Measurements from ENCODE around the gene POP7. TPM values are rescaled to one million over a fixed set of nuclear protein-coding genes. Genes with fewer than 3 reads are reported as not detected.
A peak's percentile ranks its signal among the peaks of the same experiment; 100 is the strongest.

The POP7 gene
- total RNA-seq, 1 donor from 2014 or later, result 52.8 TPM

- H3K4me3 ChIP-seq (ENCODE audit: low read depth, low read length), result no peak overlapping the region
- no peak for TF ChIP-seq CTCF (IDR thresholded peaks at IDR 0.05; ENCODE audit: insufficient read depth, low read length, poor library complexity, severe bottlenecking)
- H3K36me3 ChIP-seq (ENCODE audit: control insufficient read depth, insufficient read depth, low read length), result no peaks in the 10 kb centered on the region
- H3K27me3 ChIP-seq (ENCODE audit: control insufficient read depth, insufficient read depth, low read length), result no peaks in the 10 kb centered on the region
- no peak for DNase-seq (ENCODE audit: low read depth)
Observed at GRCh38 chr7:100739934-100740333, 34.0 kb downstream of the POP7 start.

- TF ChIP-seq CTCF (IDR thresholded peaks at IDR 0.05; ENCODE audit: insufficient read depth, low read length, poor library complexity, severe bottlenecking), result no peak
- peaks cover 6% of the 10 kb centered on the region for H3K27me3 ChIP-seq (ENCODE audit: control insufficient read depth, insufficient read depth, low read length)
- H3K36me3 ChIP-seq (ENCODE audit: control insufficient read depth, insufficient read depth, low read length), result no peaks in the 10 kb centered on the region
- DNase-seq (ENCODE audit: low read depth), result no peak
- H3K4me3 ChIP-seq (ENCODE audit: low read depth, low read length), result no peak overlapping the region
Observed at GRCh38 chr7:100744605-100745004, 38.7 kb downstream of the POP7 start.

- Histone ChIP-seq H3K4me3 (ENCODE audit: low read depth, low read length) (peak overlapping the region; percentile 27), H3K36me3 (ENCODE audit: control insufficient read depth, insufficient read depth, low read length) (no peaks in the 10 kb centered on the region), H3K27me3 (ENCODE audit: control insufficient read depth, insufficient read depth, low read length) (peaks cover 6% of the 10 kb centered on the region)
- no peak for DNase-seq (ENCODE audit: low read depth)
- no peak for TF ChIP-seq CTCF (IDR thresholded peaks at IDR 0.05; ENCODE audit: insufficient read depth, low read length, poor library complexity, severe bottlenecking)
Observed at GRCh38 chr7:100745184-100745583, 39.3 kb downstream of the POP7 start.

- no peak for DNase-seq (ENCODE audit: low read depth)
- H3K4me3 ChIP-seq (ENCODE audit: low read depth, low read length), result no peak overlapping the region
- peaks cover 5% of the 10 kb centered on the region for H3K27me3 ChIP-seq (ENCODE audit: control insufficient read depth, insufficient read depth, low read length)
- H3K36me3 ChIP-seq (ENCODE audit: control insufficient read depth, insufficient read depth, low read length), result no peaks in the 10 kb centered on the region
- no peak for TF ChIP-seq CTCF (IDR thresholded peaks at IDR 0.05; ENCODE audit: insufficient read depth, low read length, poor library complexity, severe bottlenecking)
Observed at GRCh38 chr7:100752994-100753393, 47.1 kb downstream of the POP7 start.

- Histone ChIP-seq H3K36me3 (ENCODE audit: control insufficient read depth, insufficient read depth, low read length) (no peaks in the 10 kb centered on the region), H3K27me3 (ENCODE audit: control insufficient read depth, insufficient read depth, low read length) (peaks cover 8% of the 10 kb centered on the region), H3K4me3 (ENCODE audit: low read depth, low read length) (no peak overlapping the region)
- no peak for DNase-seq (ENCODE audit: low read depth)
- no peak for TF ChIP-seq CTCF (IDR thresholded peaks at IDR 0.05; ENCODE audit: insufficient read depth, low read length, poor library complexity, severe bottlenecking)
Observed at GRCh38 chr7:100753750-100754149, 47.8 kb downstream of the POP7 start.

Other genes with a start within 250 kb of the POP7 start
- not detected in 2 replicates for gene SPACDR, start 241.9 kb upstream of the POP7 start, total RNA-seq
- gene TSC22D4, start 226.9 kb upstream of the POP7 start, total RNA-seq, result 41.6 and 45.3 TPM in 2 replicates
- 0.14 and 0.46 TPM in 2 replicates for gene NYAP1, start 222.2 kb upstream of the POP7 start, total RNA-seq
- 4.0 and 8.6 TPM in 2 replicates for gene AGFG2, start 166.9 kb upstream of the POP7 start, total RNA-seq
- gene SAP25, start 132.2 kb upstream of the POP7 start, total RNA-seq, result 0.62 TPM in 1 of 2 replicates, not detected in the other
- gene LRCH4, start 120.0 kb upstream of the POP7 start, total RNA-seq, result 69.0 and 85.2 TPM in 2 replicates
- 0.55 and 0.79 TPM in 2 replicates for gene FBXO24, start 119.8 kb upstream of the POP7 start, total RNA-seq
- 4.7 and 6.4 TPM in 2 replicates for gene PCOLCE, start 103.8 kb upstream of the POP7 start, total RNA-seq
- 14.5 and 23.3 TPM in 2 replicates for gene MOSPD3, start 93.6 kb upstream of the POP7 start, total RNA-seq
- 0.34 and 0.71 TPM in 2 replicates for gene TFR2, start 64.6 kb upstream of the POP7 start, total RNA-seq
- gene ACTL6B, start 49.7 kb upstream of the POP7 start, total RNA-seq, result not detected in 2 replicates
- 330 and 391 TPM in 2 replicates for gene GNB2, start 32.4 kb upstream of the POP7 start, total RNA-seq
- gene GIGYF1, start 11.9 kb upstream of the POP7 start, total RNA-seq, result 23.1 and 23.5 TPM in 2 replicates
- not detected in 2 replicates for gene EPO, start 14.3 kb downstream of the POP7 start, total RNA-seq
- gene ZAN, start 27.5 kb downstream of the POP7 start, total RNA-seq, result not detected in 2 replicates
- gene EPHB4, start 121.4 kb downstream of the POP7 start, total RNA-seq, result 138 TPM in 2 replicates
- 15.7 and 18.3 TPM in 2 replicates for gene SLC12A9, start 146.6 kb downstream of the POP7 start, total RNA-seq
- gene TRIP6, start 161.3 kb downstream of the POP7 start, total RNA-seq, result 113 and 114 TPM in 2 replicates
- gene SRRT, start 169.0 kb downstream of the POP7 start, total RNA-seq, result 65.9 and 67.9 TPM in 2 replicates
- gene UFSP1, start 183.6 kb downstream of the POP7 start, total RNA-seq, result 1.6 and 4.3 TPM in 2 replicates
- 1.3 and 6.4 TPM in 2 replicates for gene ACHE, start 189.8 kb downstream of the POP7 start, total RNA-seq
- 0.17 and 0.34 TPM in 2 replicates for gene MUC3A, start 243.4 kb downstream of the POP7 start, total RNA-seq